GM21576 (cell line): ENCODE data around the gene NR1D2.
A peak's percentile ranks its signal among the peaks of the same experiment; 100 is the strongest.
"Not testable (repeated sequence)": the region's sequence is repeated elsewhere in the genome, so short reads cannot be mapped to it uniquely, and the experiment has no call there.

ENCODE experiments used
- ATAC-seq: cut with Tn5 transposase; IDR thresholded peaks from one replicate; pipeline ENCODE4 v1.9.1; 2021; ENCODE audit warnings: mild to moderate bottlenecking, moderate library complexity; ENCODE audit not compliant: unreplicated experiment

NR1D2 gene

GRCh38 chr3:23944861-23945662, at the start of gene NR1D2:
Gene NR1D2, plus strand, starts transcription at chr3:23945286. Its CDS starts 293 bp downstream, at chr3:23945579.
- ATAC-seq = peak; percentile 55

- no peak for ATAC-seq
Observed at GRCh38 chr3:23900744-23901143, 44.3 kb upstream of the NR1D2 start.

- ATAC-seq = no peak
Observed at GRCh38 chr3:23904545-23904944, 40.5 kb upstream of the NR1D2 start.

GRCh38 chr3:23909341-23909740, 35.7 kb upstream of the NR1D2 start:
- ATAC-seq = no peak

GRCh38 chr3:23911397-23911796, 33.7 kb upstream of the NR1D2 start:
- no peak for ATAC-seq

- ATAC-seq = not testable (repeated sequence)
Observed at GRCh38 chr3:23912335-23912734, 32.8 kb upstream of the NR1D2 start.

GRCh38 chr3:23913182-23913581, 31.9 kb upstream of the NR1D2 start:
- no peak for ATAC-seq

GRCh38 chr3:23913873-23914743, 31.0 kb upstream of the NR1D2 start:
- no peak for ATAC-seq

- no peak for ATAC-seq
Observed at GRCh38 chr3:23915537-23916108, 29.5 kb upstream of the NR1D2 start.

- peak; percentile 42 for ATAC-seq
Observed at GRCh38 chr3:23916152-23916885, 28.8 kb upstream of the NR1D2 start.

- peak; percentile 91 for ATAC-seq
Observed at GRCh38 chr3:23916886-23917678, 28.0 kb upstream of the NR1D2 start, which contains the start of the genes NKIRAS1 and RPL15. Gene NKIRAS1, minus strand, starts transcription at chr3:23916990. Its CDS starts 6,086 bp downstream, at chr3:23910904. Gene RPL15, plus strand, starts transcription at chr3:23917132. Its CDS starts 728 bp downstream, at chr3:23917860.

GRCh38 chr3:23917679-23918303, 27.3 kb upstream of the NR1D2 start:
- ATAC-seq = not testable (repeated sequence)

- not testable (repeated sequence) for ATAC-seq
Observed at GRCh38 chr3:23918331-23918730, 26.8 kb upstream of the NR1D2 start.

- no peak for ATAC-seq
Observed at GRCh38 chr3:23919628-23920027, 25.5 kb upstream of the NR1D2 start.

- ATAC-seq = no peak
Observed at GRCh38 chr3:23920151-23920655, 24.9 kb upstream of the NR1D2 start.

GRCh38 chr3:23921052-23921511, 24.0 kb upstream of the NR1D2 start:
- no peak for ATAC-seq

GRCh38 chr3:23923786-23924185, 21.3 kb upstream of the NR1D2 start:
- ATAC-seq = no peak

GRCh38 chr3:23926246-23926645, 18.8 kb upstream of the NR1D2 start:
- no peak for ATAC-seq

- ATAC-seq = no peak
Observed at GRCh38 chr3:23926736-23927135, 18.4 kb upstream of the NR1D2 start.
